ENCODE measurements around the gene TMC7.

- TF ChIP-seq, protein P1, sequence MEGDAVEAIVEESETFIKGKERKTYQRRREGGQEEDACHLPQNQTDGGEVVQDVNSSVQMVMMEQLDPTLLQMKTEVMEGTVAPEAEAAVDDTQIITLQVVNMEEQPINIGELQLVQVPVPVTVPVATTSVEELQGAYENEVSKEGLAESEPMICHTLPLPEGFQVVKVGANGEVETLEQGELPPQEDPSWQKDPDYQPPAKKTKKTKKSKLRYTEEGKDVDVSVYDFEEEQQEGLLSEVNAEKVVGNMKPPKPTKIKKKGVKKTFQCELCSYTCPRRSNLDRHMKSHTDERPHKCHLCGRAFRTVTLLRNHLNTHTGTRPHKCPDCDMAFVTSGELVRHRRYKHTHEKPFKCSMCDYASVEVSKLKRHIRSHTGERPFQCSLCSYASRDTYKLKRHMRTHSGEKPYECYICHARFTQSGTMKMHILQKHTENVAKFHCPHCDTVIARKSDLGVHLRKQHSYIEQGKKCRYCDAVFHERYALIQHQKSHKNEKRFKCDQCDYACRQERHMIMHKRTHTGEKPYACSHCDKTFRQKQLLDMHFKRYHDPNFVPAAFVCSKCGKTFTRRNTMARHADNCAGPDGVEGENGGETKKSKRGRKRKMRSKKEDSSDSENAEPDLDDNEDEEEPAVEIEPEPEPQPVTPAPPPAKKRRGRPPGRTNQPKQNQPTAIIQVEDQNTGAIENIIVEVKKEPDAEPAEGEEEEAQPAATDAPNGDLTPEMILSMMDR (IDR thresholded peaks at IDR 0.05): no peak
- TF ChIP-seq POLR2A (IDR thresholded peaks at IDR 0.05): no peak
Measured at GRCh38 chr16:19092653-19093410, 109.1 kb downstream of the TMC7 start.
